HepG2 (cell line): Measurements from ENCODE around the gene TUBB3. TPM values are rescaled to one million over a fixed set of nuclear protein-coding genes. Genes with fewer than 3 reads are reported as not detected.
A peak's percentile ranks its signal among the peaks of the same experiment; 100 is the strongest.

Experiments used
- ADNP ChIP-seq: sonication (generic); formaldehyde crosslinking; IDR thresholded peaks from 2 replicates; pipeline ENCODE4 v1.4.0; 2020; ENCODE audit warnings: missing genetic modification reagents
- AGO2 ChIP-seq: fragments of 200-400 bp; formaldehyde crosslinking; optimal IDR thresholded peaks from 2 replicates; pipeline ENCODE3; 2017; ENCODE audit warnings: mild to moderate bottlenecking, low read depth, low read length, moderate library complexity
- CSRNP2 ChIP-seq: sonication (generic); formaldehyde crosslinking; conservative IDR thresholded peaks from 2 replicates; pipeline ENCODE4 v1.8.0; 2022; ENCODE audit warnings: low read depth, missing genetic modification reagents
- GFI1 ChIP-seq: sonication (generic); formaldehyde crosslinking; IDR thresholded peaks from 2 replicates; pipeline ENCODE4 v1.5.0; 2020; ENCODE audit warnings: missing genetic modification reagents, mild to moderate bottlenecking, borderline replicate concordance
- HNF1A ChIP-seq, 2 experiments: sonication (generic) in 1 of 2; formaldehyde crosslinking in 1 of 2; IDR thresholded peaks; 2 replicates each; pipeline versions ENCODE4 v1.4.0 to v1.6.1; 2016 to 2020; ENCODE audit warnings: borderline replicate concordance in 1 of 2, low read depth in 1 of 2, mild to moderate bottlenecking in 1 of 2, missing genetic modification reagents in 1 of 2
- KLF9 ChIP-seq: IDR thresholded peaks from 2 replicates; pipeline ENCODE4 v1.6.1; 2016; ENCODE audit warnings: low read depth
- NFATC3 ChIP-seq: sonication (generic); formaldehyde crosslinking; IDR thresholded peaks from 2 replicates; pipeline ENCODE4 v1.5.1; 2020; ENCODE audit warnings: mild to moderate bottlenecking, missing genetic modification reagents
- PHF8 ChIP-seq: sonication (generic); formaldehyde crosslinking; IDR thresholded peaks from 2 replicates; pipeline ENCODE4 v1.5.0; 2020; ENCODE audit warnings: missing genetic modification reagents
- RAD51 ChIP-seq: fragments of 450-650 bp; IDR thresholded peaks from 2 replicates; pipeline ENCODE4 v1.6.1; 2016; ENCODE audit warnings: borderline replicate concordance
- RBM39 ChIP-seq: fragments of 200-400 bp; formaldehyde crosslinking; IDR thresholded peaks from one replicate; pipeline ENCODE4 v1.6.1; 2018; ENCODE audit warnings: antibody characterized with exemption, mild to moderate bottlenecking, low read depth, low read length; ENCODE audit not compliant: poor library complexity, severe bottlenecking
- REXO4 ChIP-seq: sonication (generic); formaldehyde crosslinking; IDR thresholded peaks from 2 replicates; pipeline ENCODE4 v1.8.0; 2022; ENCODE audit warnings: missing genetic modification reagents, mild to moderate bottlenecking, borderline replicate concordance
- SIN3B ChIP-seq: fragments of 150-350 bp; IDR thresholded peaks from 2 replicates; pipeline ENCODE4 v1.6.1; 2014; ENCODE audit warnings: low read length
- SKIL ChIP-seq: sonication (generic); formaldehyde crosslinking; IDR thresholded peaks from 2 replicates; pipeline ENCODE4 v1.8.0; 2022; ENCODE audit warnings: missing genetic modification reagents, mild to moderate bottlenecking, moderate library complexity, borderline replicate concordance
- SOX5 ChIP-seq: IDR thresholded peaks from 2 replicates; pipeline ENCODE4 v1.6.1; 2016; ENCODE audit warnings: borderline replicate concordance
- ZFP37 ChIP-seq: sonication (generic); formaldehyde crosslinking; IDR thresholded peaks from 2 replicates; pipeline ENCODE4 v1.4.0; 2020; ENCODE audit warnings: missing genetic modification reagents, borderline replicate concordance
- ZNF30 ChIP-seq: sonication (generic); formaldehyde crosslinking; IDR thresholded peaks from 2 replicates; pipeline ENCODE4 v1.5.0; 2020; ENCODE audit warnings: mild to moderate bottlenecking, missing genetic modification reagents
- ZNF326 ChIP-seq: sonication (generic); formaldehyde crosslinking; IDR thresholded peaks from 2 replicates; pipeline ENCODE4 v1.4.0; 2020; ENCODE audit warnings: missing genetic modification reagents, borderline replicate concordance
- ZNF337 ChIP-seq: sonication (generic); formaldehyde crosslinking; IDR thresholded peaks from 2 replicates; pipeline ENCODE4 v1.5.1; 2020; ENCODE audit warnings: missing genetic modification reagents, low read depth, mild to moderate bottlenecking, borderline replicate concordance
- ZNF350 ChIP-seq: sonication (generic); formaldehyde crosslinking; IDR thresholded peaks from 2 replicates; pipeline ENCODE4 v1.4.0; 2020; ENCODE audit warnings: mild to moderate bottlenecking, low read depth, missing genetic modification reagents, borderline replicate concordance
- ZNF484 ChIP-seq: sonication (generic); formaldehyde crosslinking; IDR thresholded peaks from 2 replicates; pipeline ENCODE4 v1.5.1; 2020; ENCODE audit warnings: mild to moderate bottlenecking, low read depth, missing genetic modification reagents, borderline replicate concordance
- ZNF839 ChIP-seq: sonication (generic); formaldehyde crosslinking; IDR thresholded peaks from 2 replicates; pipeline ENCODE4 v1.4.0; 2020; ENCODE audit warnings: missing genetic modification reagents, mild to moderate bottlenecking, borderline replicate concordance
- polyA plus RNA-seq, 8 experiments: library from polyadenylated mRNA; depleted of rRNA in 3 of 8; stranded (reverse) in 7 of 8; unstranded in 1 of 8; fragments of >200 nt; fragmentation: Illumina TruSeq in 4 of 8; extraction: Trizol in 4 of 8; gene quantifications; 2 replicates each; pipeline versions ENCODE4 v1.2.1 to v1.2.3, GENCODE V29; 2011 to 2016; ENCODE audit warnings: low read depth in 4 of 8, missing spikeins in 1 of 8, mixed read lengths in 1 of 8; ENCODE audit not compliant: insufficient read depth in 1 of 8
- total RNA-seq, 5 experiments: library from RNA; depleted of rRNA; stranded (reverse); fragments of >200 nt; fragmentation: Illumina TruSeq; extraction: Trizol; gene quantifications; 2 replicates each; pipeline ENCODE4 v1.2.3, GENCODE V29; 2016; ENCODE audit warnings: low read depth in 1 of 5

Gene TUBB3
- total and polyA plus RNA-seq, 2 of the 13 experiments (the other 11 are each of a cell fraction or from before 2014, with no cell fraction given): 110 to 185 TPM

- TF ChIP-seq CSRNP2 (CRISPR knock-in tag) (no peak), GFI1 (CRISPR knock-in tag) (0 out of 2 replicates have a peak, but pooled peaks have one; percentile 4), SIN3B (no peak), ZNF326 (CRISPR knock-in tag) (no peak), ZFP37 (no peak), ZNF839 (CRISPR knock-in tag) (no peak), ADNP (no peak), PHF8 (CRISPR knock-in tag) (0 out of 2 replicates have a peak, but pooled peaks have one; percentile 10), SKIL (CRISPR knock-in tag) (no peak), REXO4 (CRISPR knock-in tag) (no peak), AGO2 (peak; percentile 41), ZNF350 (CRISPR knock-in tag) (peak; percentile 60; the same call in 1 of the 2 replicates), RAD51 (no peak), ZNF484 (CRISPR knock-in tag) (no peak), ZNF337 (CRISPR knock-in tag) (no peak), ZNF30 (CRISPR knock-in tag) (no peak), NFATC3 (CRISPR knock-in tag) (peak; percentile 75; the same call in 1 of the 2 replicates), SOX5 (CRISPR knock-in tag) (no peak), HNF1A (IDR thresholded peaks at IDR 0.05; ENCODE audit: low read depth) (no peak), HNF1A (CRISPR knock-in tag; IDR thresholded peaks at IDR 0.05; ENCODE audit: borderline replicate concordance) (no peak), RBM39 (no peak), KLF9 (CRISPR knock-in tag) (no peak)
Measured at GRCh38 chr16:89923640-89924296, 626 bp downstream of the TUBB3 start (continued).
